CD8-positive, alpha-beta memory T cell (primary cell): ENCODE data around the gene ZNF587. TPM values are rescaled to one million over a fixed set of nuclear protein-coding genes. Genes with fewer than 3 reads are reported as not detected.
"Not testable (repeated sequence)": the region's sequence is repeated elsewhere in the genome, so short reads cannot be mapped to it uniquely, and the experiment has no call there.

ENCODE experiments used
- CTCF ChIA-PET: fragments of 350-600 bp; sonication (Branson Sonifier 250); formaldehyde crosslinking; loops from one replicate; lab custom pipeline; 2021; ENCODE audit warnings: antibody characterized with exemption; lab: Charles Lee
- POLR2A ChIA-PET: fragments of 350-600 bp; sonication (Branson Sonifier 250); formaldehyde crosslinking; loops from one replicate; lab custom pipeline; 2021; ENCODE audit warnings: antibody characterized with exemption; lab: Charles Lee
- DNase-seq, 5 donors: peaks; one replicate each; pipeline versions ENCODE4 v3.0.0 to v3.0.0-alpha.2; 2020 to 2022; ENCODE audit warnings: mixed read lengths in 1 of 5
- H3K27ac ChIP-seq: one replicate; pipeline ENCODE4 v1.7.0; 2013; ENCODE audit warnings: low read depth, mild to moderate bottlenecking, low read length, moderate library complexity
- H3K27me3 ChIP-seq: 2 replicates; pipeline ENCODE4 v1.7.0; 2013; ENCODE audit warnings: low read length, mild to moderate bottlenecking; ENCODE audit not compliant: insufficient read depth, poor library complexity, severe bottlenecking
- H3K36me3 ChIP-seq: 2 replicates; pipeline ENCODE4 v1.7.0; 2013; ENCODE audit warnings: mild to moderate bottlenecking, low read length, moderate library complexity; ENCODE audit not compliant: insufficient read depth
- H3K4me1 ChIP-seq: 2 replicates; pipeline ENCODE4 v1.7.0; 2013; ENCODE audit warnings: mild to moderate bottlenecking, low read length, moderate library complexity; ENCODE audit not compliant: insufficient read depth
- H3K4me3 ChIP-seq: 2 replicates; pipeline ENCODE4 v1.7.0; 2013; ENCODE audit warnings: mild to moderate bottlenecking, low read length
- H3K9me3 ChIP-seq: 2 replicates; pipeline ENCODE4 v1.7.0; 2013; ENCODE audit warnings: mild to moderate bottlenecking, low read length
- H3K27ac Mint-ChIP-seq, 8 donors: one replicate each; pipeline ENCODE4 v1.8.0; 2020 to 2021; ENCODE audit warnings: mixed read lengths in 8 of 8, mild to moderate bottlenecking in 6 of 8, inconsistent platforms in 3 of 8, moderate library complexity in 3 of 8
- H3K27me3 Mint-ChIP-seq, 2 donors: one replicate each; pipeline ENCODE4 v1.8.0; 2020 to 2021; ENCODE audit warnings: mixed read lengths in 2 of 2, mild to moderate bottlenecking in 1 of 2, moderate library complexity in 1 of 2
- H3K36me3 Mint-ChIP-seq, 3 donors: one replicate each; pipeline ENCODE4 v1.8.0; 2020 to 2021; ENCODE audit warnings: mixed read lengths in 3 of 3, inconsistent platforms in 1 of 3, mild to moderate bottlenecking in 1 of 3
- H3K4me1 Mint-ChIP-seq, 3 donors: one replicate each; pipeline ENCODE4 v1.8.0; 2020 to 2021; ENCODE audit warnings: mixed read lengths in 3 of 3, inconsistent platforms in 1 of 3, mild to moderate bottlenecking in 1 of 3
- H3K4me3 Mint-ChIP-seq, 7 donors: one replicate each; pipeline ENCODE4 v1.8.0; 2020 to 2021; ENCODE audit warnings: mixed read lengths in 7 of 7, mild to moderate bottlenecking in 6 of 7, moderate library complexity in 4 of 7, inconsistent platforms in 2 of 7
- H3K9me3 Mint-ChIP-seq, 5 donors: one replicate each; pipeline ENCODE4 v1.8.0; 2020 to 2022; ENCODE audit warnings: mixed read lengths in 5 of 5, mild to moderate bottlenecking in 3 of 5, moderate library complexity in 2 of 5, inconsistent platforms in 1 of 5
- polyA plus RNA-seq: library from polyadenylated mRNA; unstranded; fragments of 300-500 nt; fragmentation: Illumina TruSeq; gene quantifications from one replicate; pipeline ENCODE4 v1.2.3, GENCODE V29; 2021
- total RNA-seq, 2 experiments: library from RNA; stranded (reverse); gene quantifications; one replicate each; pipeline ENCODE4 v1.2.3, GENCODE V29; 2021

ZNF587 gene
- total and polyA plus RNA-seq, 3 experiments from 2014 or later = 4.8 to 27.2 (median 24.2) TPM

- Mint-ChIP-seq H3K36me3 (peaks cover 13 to 44% (median 16%) of the 10 kb centered on the region in 3 donors), H3K4me3 (peak overlapping the region; percentile 91 to 99 (median 95)), H3K4me1 (peaks cover 27 to 39% (median 38%) of the 10 kb centered on the region in 3 donors), H3K27ac (peak overlapping the region; percentile 93 to 98 (median 96))
- H3K27me3 ChIP-seq, DNase-seq, H3K36me3 ChIP-seq, H3K27ac ChIP-seq, H3K9me3 Mint-ChIP-seq, H3K9me3 ChIP-seq, CTCF ChIA-PET, H3K27me3 Mint-ChIP-seq, H3K4me3 ChIP-seq: not testable (repeated sequence)
- POLR2A ChIA-PET = interaction anchor here (0.8 to 1.1 kb wide), 5 partner anchors 30 to 460 kb away, joined by 3 to 8 read pairs (median 3); partner anchors contain the start of genes ZIK1, ZNF154, ZNF417 and ZNF548
- peaks cover 16% of the 10 kb centered on the region for H3K4me1 ChIP-seq
These were observed 445 bp upstream of the ZNF587 start for GRCh38 chr19:57849162-57849665.

DNA sequence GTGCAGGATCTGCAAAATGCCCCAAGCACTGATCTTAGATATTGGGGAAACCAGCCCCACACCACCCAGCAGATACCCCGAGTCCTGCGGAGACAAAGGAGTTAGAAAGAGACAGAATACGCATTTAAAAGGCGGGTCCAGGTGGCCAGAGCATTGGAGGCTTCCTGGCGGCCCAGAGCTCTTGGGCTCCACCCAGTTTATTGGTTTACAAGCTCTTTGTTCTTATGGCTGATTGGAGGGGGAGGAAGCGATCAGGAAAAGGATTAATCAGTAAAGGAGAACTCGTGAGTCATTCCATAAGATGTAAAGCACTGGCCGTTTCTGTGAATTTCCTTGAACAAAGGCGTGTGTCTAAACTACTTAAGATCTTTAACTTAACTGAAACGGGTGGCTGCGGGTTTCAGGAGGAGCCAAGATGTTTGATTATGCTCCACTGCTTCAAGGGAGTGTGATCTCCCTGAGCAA lies 926 bp downstream of the ZNF587 start:
- Histone ChIP-seq H3K4me3 (peak overlapping the region; percentile 87), H3K36me3 (peaks cover 3% of the 10 kb centered on the region), H3K27me3 (no peaks in the 10 kb centered on the region), H3K4me1 (peaks cover 16% of the 10 kb centered on the region), H3K27ac (peak overlapping the region; percentile 90), H3K9me3 (no peaks in the 10 kb centered on the region)
- POLR2A ChIA-PET = interaction anchor here (1.1 kb wide), 1 partner anchor 266 kb away, joined by 3 read pairs; the partner anchor contains the start of gene ZIK1
- H3K9me3 Mint-ChIP-seq = peaks cover 0 to 12% (median 6%) of the 10 kb centered on the region in 5 donors
- peak overlapping the region; percentile 91 to 99 (median 95) for H3K4me3 Mint-ChIP-seq
- CTCF ChIA-PET = no interaction called here
- H3K27me3 Mint-ChIP-seq = no peaks in the 10 kb centered on the region
- H3K36me3 Mint-ChIP-seq = peaks cover 19 to 42% (median 24%) of the 10 kb centered on the region in 3 donors
- peaks cover 27 to 39% (median 38%) of the 10 kb centered on the region in 3 donors for H3K4me1 Mint-ChIP-seq
- peak overlapping the region; percentile 93 to 98 (median 96) for H3K27ac Mint-ChIP-seq
- no peak for DNase-seq

DNA sequence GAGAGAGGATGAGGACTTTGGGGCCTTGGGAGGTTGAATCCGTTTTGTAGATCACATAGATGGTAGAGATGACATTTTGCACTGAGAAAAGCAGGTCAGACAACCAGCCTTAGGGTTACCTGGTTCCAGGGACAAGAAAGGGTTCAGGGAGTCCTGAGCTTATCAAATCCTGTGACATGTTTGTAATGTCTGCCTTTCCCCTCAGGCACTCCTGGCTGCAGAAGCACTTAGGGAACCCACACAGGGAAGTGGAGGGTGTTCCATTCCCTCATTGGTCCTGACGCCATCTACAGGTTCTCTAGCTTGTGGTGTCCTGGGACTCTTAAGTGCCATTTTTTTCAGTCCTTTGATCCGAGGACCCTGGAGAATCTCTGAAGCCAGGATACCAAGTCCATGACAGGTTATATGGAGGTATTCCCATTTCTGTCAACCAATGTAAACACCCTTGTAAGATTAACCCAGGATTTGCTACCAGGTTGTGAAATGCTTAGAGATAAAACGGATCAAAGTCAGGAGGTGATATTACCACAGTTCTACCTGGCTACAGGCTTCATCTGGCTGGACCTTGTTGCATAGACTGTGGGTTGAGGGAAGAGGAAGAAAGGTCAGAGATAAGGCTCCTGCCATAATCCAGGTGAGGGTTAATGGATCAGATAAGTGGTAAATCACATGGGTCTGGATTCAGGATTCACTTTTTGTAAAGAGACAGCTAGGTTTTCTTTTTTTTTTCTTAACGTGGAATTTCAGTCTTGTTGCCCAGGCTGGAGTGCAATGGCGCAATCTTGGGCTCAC lies 2.3 kb downstream of the ZNF587 start:
- H3K27ac ChIP-seq, H3K9me3 ChIP-seq, H3K36me3 ChIP-seq, DNase-seq, H3K27me3 Mint-ChIP-seq, H3K4me3 ChIP-seq, H3K27me3 ChIP-seq: not testable (repeated sequence)
- ChIA-PET POLR2A (interaction anchor here (0.6 kb wide), 2 partner anchors 14 to 1537 kb away, joined by 6 to 7 read pairs; partner anchors contain the start of gene ZSCAN5A), CTCF (interaction anchor here (0.7 kb wide), 1 partner anchor 429 kb away, joined by 3 read pairs; no protein-coding TSS in a partner anchor)
- Mint-ChIP-seq H3K4me1 (peaks cover 27 to 40% (median 38%) of the 10 kb centered on the region in 3 donors), H3K36me3 (peaks cover 24 to 53% (median 38%) of the 10 kb centered on the region in 3 donors), H3K9me3 (peaks cover 0 to 22% (median 9%) of the 10 kb centered on the region in 5 donors), H3K4me3 (peak overlapping the region in 4 of 7 donors; percentile 40 to 54 (median 44)), H3K27ac (peak overlapping the region in 7 of 8 donors; percentile 19 to 72 (median 36))
- peaks cover 16% of the 10 kb centered on the region for H3K4me1 ChIP-seq

GRCh38 chr19:57854117-57854516 lies 4.5 kb downstream of the ZNF587 start:
- H3K36me3 ChIP-seq, H3K4me3 ChIP-seq, POLR2A ChIA-PET, DNase-seq, CTCF ChIA-PET, H3K9me3 ChIP-seq, H3K27ac ChIP-seq, H3K27me3 Mint-ChIP-seq, H3K4me3 Mint-ChIP-seq, H3K27ac Mint-ChIP-seq, H3K27me3 ChIP-seq: not testable (repeated sequence)
- peaks cover 0 to 35% (median 22%) of the 10 kb centered on the region in 5 donors for H3K9me3 Mint-ChIP-seq
- H3K36me3 Mint-ChIP-seq = peaks cover 31 to 68% (median 52%) of the 10 kb centered on the region in 3 donors
- H3K4me1 ChIP-seq = peaks cover 16% of the 10 kb centered on the region
- H3K4me1 Mint-ChIP-seq = peaks cover 27 to 45% (median 34%) of the 10 kb centered on the region in 3 donors

DNA sequence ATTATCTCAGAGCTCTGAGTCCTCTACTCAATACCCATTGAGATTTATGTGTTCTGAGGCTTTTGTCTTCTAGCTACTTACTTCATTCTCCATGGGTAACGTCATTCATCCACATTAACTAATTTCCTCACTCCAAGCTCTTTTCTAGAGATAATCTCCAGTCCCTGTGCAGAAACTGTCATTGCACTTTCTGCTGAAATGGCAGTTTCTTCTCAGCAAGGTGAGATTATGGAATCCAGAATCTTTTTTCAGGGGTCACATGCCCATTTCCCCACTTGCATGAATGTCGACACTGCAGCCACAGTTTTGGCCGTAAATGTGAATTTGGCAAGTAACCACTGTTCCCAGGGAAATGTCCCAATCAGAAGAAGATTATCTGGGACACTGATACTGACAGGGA lies 12.7 kb downstream of the ZNF587 start:
- peaks cover 24% of the 10 kb centered on the region for H3K9me3 ChIP-seq
- H3K36me3 ChIP-seq = peaks cover 71% of the 10 kb centered on the region
- H3K27me3 Mint-ChIP-seq, POLR2A ChIA-PET, DNase-seq, H3K4me3 Mint-ChIP-seq, H3K27me3 ChIP-seq, CTCF ChIA-PET, H3K4me3 ChIP-seq, H3K4me1 ChIP-seq, H3K27ac Mint-ChIP-seq, H3K27ac ChIP-seq, H3K4me1 Mint-ChIP-seq: not testable (repeated sequence)
- Mint-ChIP-seq H3K9me3 (peaks cover 0 to 83% (median 61%) of the 10 kb centered on the region in 5 donors), H3K36me3 (peaks cover 39 to 84% (median 83%) of the 10 kb centered on the region in 3 donors)

- no peak overlapping the region for H3K27ac Mint-ChIP-seq
- Histone ChIP-seq H3K4me1 (no peaks in the 10 kb centered on the region), H3K27ac (no peak overlapping the region), H3K9me3 (peaks cover 40% of the 10 kb centered on the region), H3K36me3 (peaks cover 36% of the 10 kb centered on the region), H3K27me3 (no peaks in the 10 kb centered on the region), H3K4me3 (no peak overlapping the region)
- POLR2A ChIA-PET = no interaction called here
- H3K27me3 Mint-ChIP-seq = no peaks in the 10 kb centered on the region
- H3K9me3 Mint-ChIP-seq = peaks cover 6 to 81% (median 70%) of the 10 kb centered on the region in 5 donors
- H3K4me3 Mint-ChIP-seq = no peak overlapping the region
- CTCF ChIA-PET = no interaction called here
- H3K36me3 Mint-ChIP-seq = peaks cover 21 to 72% (median 57%) of the 10 kb centered on the region in 3 donors
- DNase-seq = no peak
- peaks cover 0 to 1% (median 0%) of the 10 kb centered on the region in 3 donors for H3K4me1 Mint-ChIP-seq
These were observed 18.3 kb downstream of the ZNF587 start for GRCh38 chr19:57867868-57868492.

- peaks cover 26% of the 10 kb centered on the region for H3K36me3 ChIP-seq
- DNase-seq, H3K4me3 ChIP-seq, CTCF ChIA-PET, H3K4me3 Mint-ChIP-seq, H3K27ac ChIP-seq, H3K4me1 Mint-ChIP-seq, H3K4me1 ChIP-seq, H3K27me3 Mint-ChIP-seq, H3K27ac Mint-ChIP-seq, H3K27me3 ChIP-seq, POLR2A ChIA-PET: not testable (repeated sequence)
- H3K9me3 Mint-ChIP-seq = peaks cover 12 to 85% (median 76%) of the 10 kb centered on the region in 5 donors
- peaks cover 52% of the 10 kb centered on the region for H3K9me3 ChIP-seq
- peaks cover 18 to 73% (median 56%) of the 10 kb centered on the region in 3 donors for H3K36me3 Mint-ChIP-seq
These were observed 20.0 kb downstream of the ZNF587 start for GRCh38 chr19:57869655-57870054.
